Adipose tissue (tissue), 3 donors: ENCODE measurements around the gene NDUFB6. TPM values are rescaled to one million over a fixed set of nuclear protein-coding genes. Genes with fewer than 3 reads are reported as not detected.
A peak's percentile ranks its signal among the peaks of the same experiment; 100 is the strongest.
"Not testable (repeated sequence)": the region's sequence is repeated elsewhere in the genome, so short reads cannot be mapped to it uniquely, and the experiment has no call there.

Source experiments
- H3K27ac ChIP-seq: one replicate; pipeline ENCODE4 v1.5.1; 2013; ENCODE audit warnings: low read depth, low read length
- WGBS, 3 donors: extraction: QIAGEN DNeasy Blood & Tissue Kit; methylation state at CpG; one replicate each; pipeline ENCODE4 v1.1.7; 2013; 5-methylcytosine and 5-hydroxymethylcytosine counted together
- polyA plus RNA-seq, 3 donors: library from polyadenylated mRNA; stranded (reverse); fragments of 200-250 nt; gene quantifications; one replicate each; pipeline ENCODE4 v1.2.3, GENCODE V29; 2013
- donor health status: healthy with polysubstance abuse.
- donor health status: Bipolar disorder and iron deficiency.
- donor health status: healthy.

The NDUFB6 gene
- polyA plus RNA-seq, 3 donors, result 18.8 to 48.7 (median 44.7) TPM

DNA sequence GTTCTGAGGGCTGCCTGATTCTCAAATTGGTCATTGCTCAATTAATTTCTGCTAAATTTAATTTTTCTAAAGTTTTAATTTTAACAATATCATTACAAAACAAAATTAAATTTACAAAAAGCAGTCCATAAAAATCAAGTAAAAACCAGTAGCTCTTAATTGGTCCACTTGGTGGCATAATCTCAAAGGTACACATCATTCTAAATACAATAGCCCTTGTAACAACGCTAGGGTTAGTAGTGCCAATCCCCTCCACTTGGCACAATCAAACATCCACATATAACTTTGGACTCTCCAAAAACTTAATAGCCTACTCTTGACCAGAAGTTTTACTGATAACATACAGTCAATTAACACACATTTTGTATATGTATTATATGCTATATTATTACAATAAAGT, 1.9 kb upstream of the NDUFB6 start:
- 33 to 74% (median 52%) methylated on average over 1 of the region's 1 CpG for WGBS, 3 donors
- H3K27ac ChIP-seq, result no peak overlapping the region

- WGBS, 3 donors, result 83 to 85% (median 83%) methylated on average over 7 of the region's 7 CpGs
These were observed 862 bp upstream of the NDUFB6 start for GRCh38 chr9:32573821-32574220.

GRCh38 chr9:32571969-32572899, 725 bp downstream of the NDUFB6 start:
- H3K27ac ChIP-seq, result peak overlapping the region; percentile 69
- 1 to 2% (median 1%) methylated on average over 17 of the region's 17 CpGs for WGBS, 3 donors

More at GRCh38 chr9:32573821-32574220, 862 bp upstream of the NDUFB6 start:
- H3K27ac ChIP-seq, result no peak overlapping the region

- no peak overlapping the region for H3K27ac ChIP-seq
- WGBS, 3 donors, result 84 to 93% (median 84%) methylated on average over 4 of the region's 4 CpGs
These were observed 2.7 kb downstream of the NDUFB6 start for GRCh38 chr9:32570262-32570661.

DNA sequence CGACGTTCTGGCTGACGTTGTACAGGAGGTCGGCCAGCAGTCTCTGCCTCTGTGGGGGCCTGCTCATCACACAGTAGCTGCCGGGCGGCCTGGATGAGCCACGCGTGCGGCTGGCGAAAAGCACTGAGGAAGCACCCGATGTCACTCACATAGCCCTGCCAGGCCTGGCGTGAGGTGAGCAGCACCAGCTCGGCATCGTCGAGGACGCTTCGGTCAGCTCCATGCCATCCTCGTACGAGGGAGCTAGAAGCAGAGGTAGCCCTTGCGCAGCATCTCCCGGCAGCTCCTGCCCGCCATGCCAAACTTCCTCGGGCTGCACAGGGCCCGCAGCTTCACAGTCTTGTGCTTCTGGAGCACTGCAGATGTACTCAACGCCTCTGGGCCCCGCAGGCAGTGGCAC, 6.2 kb downstream of the NDUFB6 start:
- whole genome bisulfite sequencing, 3 donors, result 94 to 96% (median 95%) methylated on average over 26 of the region's 26 CpGs
- no peak overlapping the region for H3K27ac ChIP-seq

DNA sequence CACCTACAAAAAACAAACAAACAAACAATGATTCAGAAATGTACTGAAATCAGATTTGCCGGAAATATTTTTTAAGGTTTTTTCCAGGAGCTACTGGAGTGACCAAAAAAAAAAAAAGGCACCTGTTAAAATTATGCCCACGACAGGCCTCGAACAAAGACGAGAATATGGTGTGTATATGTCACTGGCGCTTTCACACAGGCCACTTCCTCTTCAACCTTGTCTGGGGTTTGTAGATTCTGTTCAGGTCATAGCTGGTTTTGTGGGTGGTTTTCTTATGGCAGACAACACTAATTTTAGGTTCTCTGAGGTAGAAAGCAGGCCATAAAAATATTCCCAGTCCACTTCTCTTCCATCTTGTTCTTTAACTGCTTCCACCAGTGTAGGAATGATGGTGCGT, 7.0 kb downstream of the NDUFB6 start:
- no peak overlapping the region for H3K27ac ChIP-seq
- 85 to 95% (median 88%) methylated on average over 6 of the region's 6 CpGs for WGBS, 3 donors

GRCh38 chr9:32558408-32558934, 14.5 kb downstream of the NDUFB6 start:
- WGBS, 3 donors, result 45 to 46% (median 46%) methylated on average over 3 of the region's 3 CpGs
- H3K27ac ChIP-seq, result no peak overlapping the region

DNA sequence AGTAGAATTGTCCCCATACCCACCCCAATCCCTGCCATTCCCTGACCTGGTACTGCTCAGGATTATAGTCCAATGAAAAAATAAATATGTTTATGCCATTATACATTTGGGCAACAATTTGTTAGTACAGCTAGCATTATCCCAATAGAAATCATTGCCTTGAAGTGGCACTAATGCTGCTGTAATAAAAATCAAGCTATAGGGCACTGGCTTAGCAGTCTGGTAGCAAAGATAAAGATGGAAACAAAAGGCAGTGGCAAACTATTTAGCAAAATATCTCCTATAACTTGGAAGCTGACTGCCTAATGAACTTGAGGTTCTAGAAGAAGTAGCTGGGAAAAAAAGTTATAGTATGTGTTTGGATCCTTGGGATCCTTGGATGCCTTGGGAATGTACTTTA, 18.4 kb downstream of the NDUFB6 start:
- no peak overlapping the region for H3K27ac ChIP-seq

DNA sequence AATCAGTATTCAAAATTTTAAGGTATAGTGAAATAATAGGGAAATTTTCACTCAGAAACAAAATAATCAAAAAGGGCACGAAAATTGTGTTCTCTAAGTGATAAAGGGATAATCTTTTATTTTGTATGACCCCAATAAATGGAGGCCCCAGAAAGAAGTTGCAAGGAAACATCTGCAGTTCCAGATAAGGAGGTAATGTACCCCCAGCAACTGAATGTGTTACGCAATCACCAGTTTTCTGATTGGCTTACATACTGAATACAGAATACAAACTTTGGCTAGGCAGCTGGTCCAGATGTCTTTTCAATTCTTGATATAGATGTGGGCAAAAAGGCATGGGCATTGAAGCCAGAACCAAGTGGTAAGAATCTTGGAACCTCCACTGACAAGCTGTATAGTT, 18.9 kb downstream of the NDUFB6 start:
- no peak overlapping the region for H3K27ac ChIP-seq

DNA sequence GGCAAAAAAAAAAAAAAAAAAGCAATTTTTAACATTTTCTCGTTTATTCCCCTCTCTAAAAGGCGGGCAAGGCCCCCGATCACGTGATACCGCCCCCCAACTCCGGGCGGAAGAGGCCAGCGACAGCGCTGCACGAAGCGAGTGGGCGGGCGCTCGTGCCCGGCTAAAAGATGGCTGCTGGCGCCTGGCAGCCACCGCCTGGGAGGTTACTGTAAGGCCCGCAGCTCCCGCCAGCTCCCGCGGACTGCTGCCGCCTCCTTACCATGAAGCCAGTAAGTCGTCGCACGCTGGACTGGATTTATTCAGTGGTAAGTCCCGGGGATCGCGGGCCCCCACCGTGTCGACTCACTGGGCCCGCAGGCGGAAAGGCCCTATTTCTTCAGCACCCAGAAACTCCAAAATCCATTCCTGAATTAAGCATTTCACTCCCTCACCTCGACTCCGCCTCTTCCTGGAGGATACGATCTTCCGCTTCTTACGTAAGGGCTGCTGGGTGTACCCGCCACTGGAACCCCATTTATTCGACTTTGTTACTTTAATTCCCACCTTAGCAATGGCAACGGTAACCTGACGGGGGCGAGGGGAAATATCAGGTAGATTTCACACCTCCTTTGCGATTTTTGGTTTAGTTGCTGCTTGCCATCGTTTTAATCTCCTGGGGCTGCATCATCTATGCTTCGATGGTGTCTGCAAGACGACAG, 20.6 kb downstream of the NDUFB6 start, which contains the start of the genes SMIM27 and TOPORS:
Gene SMIM27, plus strand, starts transcription at position 156 of the 701 bp plus-strand sequence. Its CDS starts 108 bp downstream, at position 264.
Gene TOPORS, minus strand, starts transcription at position 415 of the 701 bp plus-strand sequence. Its CDS starts 150 bp downstream, at position 265.
- peak within 1 kb of the TSS; percentile 88 for H3K27ac ChIP-seq
- WGBS, 3 donors, result 0% methylated on average over 46 of the region's 46 CpGs

More for the DNA sequence above, 18.9 kb downstream of the NDUFB6 start:
- 55 to 76% (median 70%) methylated on average over 2 of the region's 2 CpGs for WGBS, 3 donors

- peak overlapping the region; percentile 79 for H3K27ac ChIP-seq
- 0 to 1% (median 1%) methylated on average over 36 of the region's 36 CpGs for WGBS, 3 donors
These were observed 21.5 kb downstream of the NDUFB6 start for GRCh38 chr9:32551276-32552051.

DNA sequence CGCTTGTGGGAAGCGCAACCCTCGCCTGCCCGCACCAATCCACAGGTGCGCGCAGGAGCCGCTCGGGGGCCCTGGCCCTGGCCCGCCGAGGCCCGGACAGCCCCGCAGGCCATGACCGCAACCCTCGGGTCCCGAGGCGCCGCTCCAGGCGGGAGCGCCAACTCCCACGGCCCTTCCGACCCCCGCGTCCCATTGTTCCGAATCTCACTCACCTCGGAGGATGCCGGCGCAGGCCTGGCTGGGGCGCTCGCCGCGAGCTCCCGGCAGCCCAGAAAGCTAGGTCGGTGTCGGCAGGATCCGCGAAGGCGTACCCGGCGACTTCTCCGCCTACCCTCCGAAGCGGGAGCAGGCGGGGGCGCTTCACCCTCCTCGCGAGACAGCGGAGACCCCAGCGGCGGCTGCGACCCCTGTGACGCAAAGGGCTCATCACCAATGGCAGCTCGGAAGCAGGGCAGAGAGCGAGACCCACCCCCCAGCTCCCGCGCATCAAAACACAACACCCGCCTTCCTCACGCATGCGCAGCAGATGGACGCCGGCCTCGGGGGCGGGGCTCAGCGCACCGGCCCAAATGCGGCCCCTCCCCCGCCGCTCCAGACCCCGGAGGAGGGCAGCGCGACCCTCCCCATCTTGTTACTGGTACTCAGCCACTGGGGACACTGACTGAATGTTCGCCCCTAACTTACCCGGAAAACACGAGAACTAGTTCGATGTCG, 22.2 kb downstream of the NDUFB6 start:
- H3K27ac ChIP-seq, result peak overlapping the region; percentile 79
- WGBS, 3 donors, result 0% methylated on average over 75 of the region's 75 CpGs

DNA sequence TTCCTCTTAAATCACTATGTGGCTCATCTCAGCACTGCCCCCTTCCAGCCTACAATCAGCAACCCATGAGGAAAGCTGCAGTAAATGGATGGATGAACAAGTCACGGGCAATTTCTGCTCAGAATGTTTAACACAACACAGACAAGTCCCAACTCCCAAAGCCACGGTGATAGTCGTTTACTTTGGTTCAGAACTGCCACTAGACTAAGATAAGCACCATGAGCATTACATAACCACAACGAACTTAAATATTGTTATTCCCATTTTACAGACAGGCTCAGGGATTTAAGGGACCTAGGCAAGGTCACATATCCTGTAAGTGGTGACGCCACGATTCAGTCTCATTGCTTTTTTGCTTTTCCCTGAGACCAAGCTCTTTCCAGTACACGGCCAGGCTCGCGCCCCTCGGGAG, 22.8 kb downstream of the NDUFB6 start:
- WGBS, 3 donors, result 3 to 4% (median 3%) methylated on average over 10 of the region's 10 CpGs
- peak overlapping the region; percentile 13 for H3K27ac ChIP-seq

GRCh38 chr9:32548213-32548612, 24.7 kb downstream of the NDUFB6 start:
- 95 to 97% (median 96%) methylated on average over 20 of the region's 20 CpGs for WGBS, 3 donors
- not testable (repeated sequence) for H3K27ac ChIP-seq

DNA sequence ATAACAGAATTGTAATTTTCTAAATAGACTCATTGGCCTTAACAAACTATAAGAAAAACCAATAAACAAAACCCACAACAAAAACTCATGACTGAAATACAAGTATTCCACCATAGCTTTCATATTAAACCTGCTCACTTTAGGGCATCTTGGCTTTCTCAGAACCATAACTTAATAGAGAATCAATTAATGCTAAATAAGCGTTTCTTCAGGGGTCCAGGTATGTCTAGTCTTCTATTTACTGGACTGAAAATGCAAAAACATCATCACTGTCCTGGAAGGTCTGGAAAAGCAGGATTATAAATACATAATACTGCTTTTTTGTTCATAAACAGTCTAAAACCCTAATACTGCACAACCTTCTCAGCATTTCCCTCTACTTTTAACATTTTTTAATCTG, 27.1 kb downstream of the NDUFB6 start:
- WGBS, 3 donors, result 86 to 94% (median 93%) methylated on average over 1 of the region's 1 CpG
- no peak overlapping the region for H3K27ac ChIP-seq

DNA sequence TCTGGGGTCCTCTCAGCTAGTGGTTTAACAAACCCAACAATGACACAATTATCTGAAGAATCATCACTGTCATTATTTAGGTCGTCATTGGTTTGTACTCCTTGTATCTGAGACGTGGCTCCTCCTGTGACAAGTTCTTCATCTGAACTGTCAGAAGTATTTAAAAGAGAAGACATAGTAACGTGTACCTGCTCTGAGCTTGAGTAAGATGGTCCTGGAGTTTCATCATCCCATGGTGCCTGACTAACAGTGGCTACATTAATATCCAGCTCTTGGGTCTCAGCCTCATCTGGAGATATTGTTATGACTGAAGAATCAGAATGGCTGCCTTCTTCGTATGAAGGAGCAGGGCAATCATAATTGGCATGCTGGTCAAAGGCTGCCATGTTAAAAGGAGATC, 29.9 kb downstream of the NDUFB6 start:
- 86 to 94% (median 87%) methylated on average over 4 of the region's 4 CpGs for WGBS, 3 donors
- no peak overlapping the region for H3K27ac ChIP-seq

DNA sequence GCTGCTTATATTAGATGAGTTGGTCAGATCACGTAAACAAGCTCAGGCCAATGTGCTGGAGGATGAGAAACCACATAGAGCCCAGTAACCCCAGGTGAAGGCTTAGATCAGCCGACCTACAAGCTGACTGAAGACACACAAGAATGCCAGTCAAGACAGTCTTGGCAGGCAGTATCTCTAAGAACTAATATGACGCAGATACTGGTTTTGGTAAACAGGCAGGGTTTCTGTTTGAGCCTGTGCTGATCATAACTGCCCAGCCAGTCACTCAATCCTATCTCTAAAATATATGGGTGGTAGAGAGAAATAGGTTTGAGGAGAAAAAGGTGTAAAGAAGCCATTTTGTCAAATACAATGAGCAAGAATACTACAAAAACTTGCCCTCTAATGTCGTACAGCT, 39.1 kb downstream of the NDUFB6 start:
- no peak overlapping the region for H3K27ac ChIP-seq
- WGBS, 3 donors, result 96 to 99% (median 97%) methylated on average over 4 of the region's 4 CpGs

DNA sequence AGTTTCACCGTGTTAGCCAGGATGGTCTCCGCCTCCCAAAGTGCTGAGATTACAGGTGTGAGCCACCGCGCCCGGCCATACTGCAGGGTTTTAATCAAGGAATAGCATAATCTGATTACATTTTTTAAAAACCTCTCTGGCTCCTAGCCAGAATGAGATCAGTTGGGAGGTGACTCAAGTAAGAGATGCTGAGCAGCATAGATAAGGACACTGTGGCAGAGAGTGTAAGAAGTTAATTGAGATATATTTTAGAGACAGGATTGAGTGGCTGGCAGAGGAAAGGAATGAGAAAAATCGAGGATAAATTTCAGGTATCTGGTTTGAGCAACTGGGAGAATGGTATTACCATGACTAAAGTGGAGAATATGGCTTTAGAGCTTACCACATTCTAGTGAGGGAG, 39.6 kb downstream of the NDUFB6 start:
- 97 to 98% (median 97%) methylated on average over 6 of the region's 6 CpGs for WGBS, 3 donors
- H3K27ac ChIP-seq, result no peak overlapping the region
